Osteocyte (in vitro differentiated cells): ENCODE data around the gene FBXO4. TPM values are rescaled to one million over a fixed set of nuclear protein-coding genes. Genes with fewer than 3 reads are reported as not detected.

ENCODE experiments used
- DNase-seq: peaks from one replicate; pipeline ENCODE4 v3.0.0; 2021; ENCODE audit warnings: mixed read lengths; ENCODE audit not compliant: unreplicated experiment; ENCODE audit errors: extremely low spot score
- H3K27ac Mint-ChIP-seq: one replicate; pipeline ENCODE4 v1.8.0; 2021; ENCODE audit warnings: mild to moderate bottlenecking, mixed read lengths; ENCODE audit not compliant: unreplicated experiment
- H3K27me3 Mint-ChIP-seq: one replicate; pipeline ENCODE4 v1.8.0; 2021; ENCODE audit warnings: mixed read lengths; ENCODE audit not compliant: unreplicated experiment
- H3K36me3 Mint-ChIP-seq: one replicate; pipeline ENCODE4 v1.8.0; 2021; ENCODE audit warnings: mixed read lengths; ENCODE audit not compliant: unreplicated experiment
- H3K4me1 Mint-ChIP-seq: one replicate; pipeline ENCODE4 v1.8.0; 2021; ENCODE audit warnings: mixed read lengths; ENCODE audit not compliant: unreplicated experiment
- H3K4me3 Mint-ChIP-seq: one replicate; pipeline ENCODE4 v1.8.0; 2021; ENCODE audit warnings: mild to moderate bottlenecking, moderate library complexity, mixed read lengths; ENCODE audit not compliant: unreplicated experiment
- H3K9me3 Mint-ChIP-seq: one replicate; pipeline ENCODE4 v1.8.0; 2021; ENCODE audit warnings: mixed read lengths; ENCODE audit not compliant: unreplicated experiment
- CTCF ChIP-seq: fragments of 200-600 bp; sonication (generic); IDR thresholded peaks from 2 replicates; pipeline ENCODE4 v1.5.0; 2021; ENCODE audit warnings: antibody characterized with exemption, mild to moderate bottlenecking, moderate library complexity
- total RNA-seq: library from RNA; stranded (reverse); gene quantifications from 2 replicates; pipeline ENCODE4 v1.2.1, GENCODE V29; 2021

FBXO4 gene
- total RNA-seq, 1 donor from 2014 or later: 4.2 TPM

- peaks cover 4% of the 10 kb centered on the region for H3K4me1 Mint-ChIP-seq
- DNase-seq: no peak
These were observed 582 bp upstream of the FBXO4 start for GRCh38 chr5:41924526-41924871.

GRCh38 chr5:41925555-41925951, 472 bp downstream of the FBXO4 start:
- H3K4me3 Mint-ChIP-seq: peak overlapping the region; percentile 81
- TF ChIP-seq CTCF: no peak
- peaks cover 4% of the 10 kb centered on the region for H3K4me1 Mint-ChIP-seq
- H3K36me3 Mint-ChIP-seq: peaks cover 12% of the 10 kb centered on the region
- peak overlapping the region; percentile 47 for H3K27ac Mint-ChIP-seq
- DNase-seq: no peak
- H3K27me3 Mint-ChIP-seq: no peaks in the 10 kb centered on the region
- no peaks in the 10 kb centered on the region for H3K9me3 Mint-ChIP-seq

More at GRCh38 chr5:41924526-41924871, 582 bp upstream of the FBXO4 start:
- H3K27me3 Mint-ChIP-seq: no peaks in the 10 kb centered on the region
- peak overlapping the region; percentile 81 for H3K4me3 Mint-ChIP-seq
- H3K9me3 Mint-ChIP-seq: no peaks in the 10 kb centered on the region
- TF ChIP-seq CTCF: no peak
- peak overlapping the region; percentile 91 for H3K27ac Mint-ChIP-seq
- peaks cover 17% of the 10 kb centered on the region for H3K36me3 Mint-ChIP-seq

- no peak overlapping the region for H3K4me3 Mint-ChIP-seq
- H3K27ac Mint-ChIP-seq: no peak overlapping the region
- H3K27me3 Mint-ChIP-seq: no peaks in the 10 kb centered on the region
- no peaks in the 10 kb centered on the region for H3K9me3 Mint-ChIP-seq
- DNase-seq: no peak
- TF ChIP-seq CTCF: no peak
- peaks cover 6% of the 10 kb centered on the region for H3K36me3 Mint-ChIP-seq
- peaks cover 4% of the 10 kb centered on the region for H3K4me1 Mint-ChIP-seq
These were observed 2.5 kb downstream of the FBXO4 start for GRCh38 chr5:41927604-41928003.

- Mint-ChIP-seq H3K36me3 (peaks cover 3% of the 10 kb centered on the region), H3K9me3 (no peaks in the 10 kb centered on the region), H3K27me3 (no peaks in the 10 kb centered on the region), H3K27ac (no peak overlapping the region), H3K4me1 (peaks cover 2% of the 10 kb centered on the region), H3K4me3 (no peak overlapping the region)
- DNase-seq: no peak
- no peak for TF ChIP-seq CTCF
These were observed 4.0 kb downstream of the FBXO4 start for GRCh38 chr5:41929035-41929434.

- Mint-ChIP-seq H3K9me3 (no peaks in the 10 kb centered on the region), H3K4me1 (no peaks in the 10 kb centered on the region), H3K27ac (no peak overlapping the region), H3K36me3 (peaks cover 4% of the 10 kb centered on the region), H3K27me3 (no peaks in the 10 kb centered on the region), H3K4me3 (no peak overlapping the region)
- TF ChIP-seq CTCF: no peak
- no peak for DNase-seq
These were observed 7.7 kb downstream of the FBXO4 start for GRCh38 chr5:41932770-41933169.
